Measurements from ENCODE around the gene SRGAP2B.
"Not testable (repeated sequence)": the region's sequence is repeated elsewhere in the genome, so short reads cannot be mapped to it uniquely, and the experiment has no call there.

Gene SRGAP2B

DNA sequence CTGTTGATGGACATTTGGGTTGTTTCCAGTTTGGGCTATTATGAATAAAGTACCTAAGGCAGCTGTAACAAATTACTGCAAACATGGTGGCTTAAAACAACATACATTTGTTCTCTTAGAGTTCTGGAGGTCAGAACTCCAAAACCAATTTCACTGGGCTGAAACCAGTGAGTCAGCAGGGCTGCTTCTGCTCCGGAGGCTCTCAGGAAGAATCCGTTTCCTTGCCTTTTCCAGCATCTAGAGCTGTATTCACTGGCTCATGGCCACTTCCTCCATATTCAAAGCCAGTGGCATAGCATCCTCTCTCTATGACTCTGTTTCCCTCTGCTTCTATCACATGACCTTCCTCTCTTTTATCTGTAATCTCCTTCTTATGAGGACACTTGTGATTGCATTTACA is 146.7 kb downstream of the SRGAP2B start:
- in situ Hi-C loops (cut with MboI; ENCODE audit: low sequenced_read_pairs), result not testable (repeated sequence)

DNA sequence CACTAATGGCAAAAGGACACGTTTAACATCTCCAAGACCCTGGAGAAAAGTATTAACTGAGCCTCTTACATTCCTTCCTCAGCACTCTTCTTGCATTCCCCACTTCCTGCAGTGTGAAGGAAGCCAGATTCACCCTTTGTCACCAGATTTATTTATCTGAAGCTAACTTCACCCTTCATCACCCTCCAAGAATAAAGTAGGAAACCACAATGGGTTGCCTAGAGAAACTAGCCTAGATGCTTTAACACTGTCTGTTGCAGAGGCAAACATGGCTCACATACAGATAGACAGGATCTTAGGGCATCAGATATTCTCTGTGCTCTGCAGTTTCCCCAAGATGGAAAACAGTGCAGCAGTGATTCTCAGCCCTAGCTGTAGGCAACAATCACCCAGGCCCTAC is 147.6 kb downstream of the SRGAP2B start:
- in situ Hi-C loops (cut with MboI; ENCODE audit: low sequenced_read_pairs), result not testable (repeated sequence)

DNA sequence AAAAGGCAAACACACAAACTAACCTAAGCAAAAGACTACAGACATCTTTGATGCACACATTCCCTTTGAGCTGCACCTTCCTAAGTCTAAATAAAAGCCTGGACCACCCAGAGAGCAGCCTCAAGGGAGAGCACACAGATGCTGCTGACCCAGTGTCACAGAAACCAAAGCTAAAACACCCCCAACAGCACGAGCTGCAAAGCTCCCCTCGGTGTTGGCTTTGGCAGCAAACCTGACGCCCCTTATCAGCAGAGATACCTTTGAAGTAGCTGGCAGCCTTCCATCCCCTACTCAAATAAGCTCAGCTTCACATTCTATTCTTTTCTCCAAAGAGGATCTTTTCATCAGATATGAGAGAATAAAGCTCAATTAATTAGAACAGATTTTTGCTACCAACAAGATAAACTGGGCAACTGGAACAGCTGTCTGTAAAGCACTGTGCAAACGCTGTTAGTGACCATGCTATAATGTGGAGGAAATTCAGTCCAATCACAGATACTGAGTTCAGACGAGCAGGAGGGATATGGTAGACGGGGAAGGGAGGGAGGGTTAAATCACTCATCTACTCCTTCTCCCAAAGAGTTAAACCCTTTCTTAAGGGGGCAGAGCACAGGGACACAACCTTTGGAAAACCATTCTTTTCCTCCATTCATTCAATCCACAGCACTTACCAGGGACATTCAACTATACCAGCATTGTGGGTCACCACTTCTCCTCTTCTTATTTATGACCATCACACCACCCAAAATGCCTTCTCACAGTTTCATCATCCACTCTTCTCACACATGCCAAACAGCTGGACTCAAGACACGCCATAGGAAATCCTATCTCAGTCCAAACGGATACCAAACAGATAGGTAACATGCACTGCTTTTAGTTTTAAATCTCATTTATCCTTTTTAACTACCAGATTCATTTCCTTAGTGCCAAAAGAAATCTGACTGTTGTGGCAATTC is 148.3 kb downstream of the SRGAP2B start:
- in situ Hi-C loops (cut with MboI; ENCODE audit: low sequenced_read_pairs), result not testable (repeated sequence)

DNA sequence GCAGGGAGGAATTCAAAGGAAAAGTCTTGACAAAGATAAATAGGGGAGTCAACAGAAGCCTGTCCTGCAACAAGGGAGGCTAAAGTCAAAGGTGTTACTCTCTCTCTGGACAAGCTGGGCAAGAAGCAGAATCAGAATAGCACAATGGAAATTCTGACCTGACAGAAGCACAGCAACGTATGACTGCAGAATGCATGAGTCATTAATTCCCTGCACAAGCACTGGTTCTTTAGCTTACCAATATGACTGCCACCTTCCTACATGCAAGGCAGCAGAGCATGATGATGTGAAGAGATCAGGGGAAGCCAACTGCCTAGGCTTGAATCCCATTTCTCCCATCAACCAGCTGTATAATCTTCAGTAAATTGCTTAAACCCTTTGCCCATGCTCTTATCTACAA is 153.4 kb downstream of the SRGAP2B start:
- in situ Hi-C loops (cut with MboI; ENCODE audit: low sequenced_read_pairs), result not testable (repeated sequence)

DNA sequence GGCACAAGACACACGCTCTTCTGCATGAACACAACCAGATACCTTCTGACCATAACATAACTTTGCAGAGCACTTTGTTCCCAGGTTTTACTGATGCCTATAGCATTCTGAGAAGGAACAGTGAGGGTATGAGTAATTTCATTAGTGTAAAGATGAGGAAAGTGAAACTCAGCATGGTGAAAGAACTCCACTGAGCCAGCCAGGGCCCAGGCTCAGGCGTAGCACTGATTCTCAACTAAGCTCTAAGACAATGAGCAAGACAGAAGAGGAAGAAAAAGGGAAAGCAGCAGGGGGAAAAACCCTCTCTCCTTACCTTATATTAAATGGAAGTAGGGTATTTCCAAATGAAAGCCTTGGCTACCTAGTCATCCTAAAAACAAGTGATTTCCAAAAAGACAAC is 155.1 kb downstream of the SRGAP2B start:
- in situ Hi-C loops (cut with MboI; ENCODE audit: low sequenced_read_pairs), result not testable (repeated sequence)

DNA sequence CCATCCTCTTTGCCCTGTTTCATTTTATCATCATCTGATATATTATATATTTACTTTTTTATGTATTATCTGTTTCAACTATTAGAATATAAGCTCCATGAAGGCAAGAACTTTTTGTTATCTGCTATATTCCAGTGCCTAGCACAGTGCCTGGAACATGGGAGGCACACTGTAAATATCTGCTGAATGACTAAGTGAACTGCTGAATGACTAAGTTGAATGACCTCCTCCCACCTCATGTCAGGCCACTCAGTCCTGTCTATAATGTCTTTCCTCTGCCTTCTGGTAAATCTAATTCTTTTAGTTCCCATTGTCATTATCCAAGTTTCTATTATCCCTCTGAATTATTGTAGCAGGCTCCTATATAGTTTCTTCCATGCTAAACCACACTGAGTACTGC is 156.5 kb downstream of the SRGAP2B start:
- in situ Hi-C loops (cut with MboI; ENCODE audit: low sequenced_read_pairs), result not testable (repeated sequence)

DNA sequence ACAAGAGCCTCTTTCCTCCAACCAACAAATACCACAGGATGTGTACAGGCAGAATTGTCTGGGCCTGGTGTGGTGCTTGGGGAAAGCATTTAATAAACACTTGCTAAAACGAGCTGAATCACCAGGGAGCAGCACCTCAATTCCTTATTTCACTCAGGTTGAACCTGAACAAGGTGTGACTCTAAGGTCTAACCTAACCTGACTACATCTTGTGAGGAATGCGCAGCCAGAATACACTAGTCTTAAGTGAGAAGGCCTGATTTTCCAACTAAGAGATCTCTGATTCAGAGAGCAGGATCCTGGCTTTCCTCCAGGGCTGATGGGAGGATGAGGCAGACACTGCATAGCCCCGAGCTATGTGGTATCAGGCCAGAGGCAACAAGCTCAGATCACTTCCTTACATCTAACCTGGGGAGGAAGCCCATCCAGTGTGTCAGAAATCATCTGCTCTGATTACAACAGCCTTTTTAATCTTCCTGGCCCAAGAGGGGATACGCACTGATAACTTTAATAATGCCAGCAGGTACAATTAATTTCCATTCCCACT is 158.9 kb downstream of the SRGAP2B start:
- in situ Hi-C loops (cut with MboI; ENCODE audit: low sequenced_read_pairs), result not testable (repeated sequence)

DNA sequence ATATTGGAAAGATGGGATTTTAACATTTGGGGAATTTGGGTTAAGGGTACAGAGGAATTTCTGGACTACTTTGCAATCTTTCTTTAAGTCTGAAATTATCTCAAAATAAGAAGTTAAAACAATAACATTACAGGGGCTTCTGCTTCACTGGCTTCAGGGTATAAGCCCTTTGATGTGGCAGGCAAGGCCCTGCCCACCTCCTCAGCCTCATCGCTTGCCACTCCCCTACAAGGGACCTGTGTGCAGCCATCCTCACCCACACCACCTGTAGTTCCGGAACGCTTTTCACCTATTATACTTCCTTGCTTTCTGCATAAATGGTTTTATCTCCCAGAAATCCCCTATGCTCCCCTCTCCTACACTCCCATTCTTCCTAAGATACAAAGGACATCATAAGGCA is 159.8 kb downstream of the SRGAP2B start:
- in situ Hi-C loops (cut with MboI; ENCODE audit: low sequenced_read_pairs), result not testable (repeated sequence)

DNA sequence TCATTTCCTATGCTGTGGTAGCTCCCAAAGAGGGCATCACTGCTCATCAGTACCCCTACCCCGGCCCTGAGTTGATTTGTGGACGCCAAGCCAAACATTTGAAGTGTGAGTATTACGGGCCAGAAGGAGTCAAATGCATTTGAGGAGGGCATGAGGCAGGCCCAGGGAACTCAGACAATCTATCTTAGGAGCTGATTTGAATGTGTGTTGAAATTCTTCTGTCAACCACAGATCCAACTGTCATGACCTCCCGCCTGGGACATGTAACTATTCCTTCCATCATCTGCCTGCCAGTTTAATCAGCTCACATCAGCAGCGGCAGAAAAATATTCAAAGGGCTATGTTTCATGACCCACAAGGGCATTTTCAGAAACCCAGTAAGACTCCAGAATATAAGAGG is 162.1 kb downstream of the SRGAP2B start:
- in situ Hi-C loops (cut with MboI; ENCODE audit: low sequenced_read_pairs), result not testable (repeated sequence)

DNA sequence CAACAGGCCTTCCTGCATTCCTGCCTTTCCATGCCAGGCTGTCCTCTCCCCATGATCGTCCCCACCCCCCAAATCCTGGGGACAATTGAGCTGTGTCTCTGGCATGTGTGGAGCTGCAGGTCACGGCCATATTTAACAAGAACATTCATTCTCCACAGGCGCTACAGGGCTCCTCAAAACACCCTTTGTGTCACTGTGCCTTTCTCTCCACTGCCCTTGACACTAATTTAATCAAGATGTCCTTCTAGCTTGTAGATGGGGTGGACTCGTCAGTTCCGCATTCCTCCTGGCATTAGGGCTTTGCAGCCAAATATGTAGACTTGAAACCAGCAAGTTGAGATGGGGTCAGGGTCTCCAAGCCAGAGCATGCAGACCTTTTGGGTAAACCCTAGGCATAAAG is 163.0 kb downstream of the SRGAP2B start:
- in situ Hi-C loops (cut with MboI; ENCODE audit: low sequenced_read_pairs), result not testable (repeated sequence)

DNA sequence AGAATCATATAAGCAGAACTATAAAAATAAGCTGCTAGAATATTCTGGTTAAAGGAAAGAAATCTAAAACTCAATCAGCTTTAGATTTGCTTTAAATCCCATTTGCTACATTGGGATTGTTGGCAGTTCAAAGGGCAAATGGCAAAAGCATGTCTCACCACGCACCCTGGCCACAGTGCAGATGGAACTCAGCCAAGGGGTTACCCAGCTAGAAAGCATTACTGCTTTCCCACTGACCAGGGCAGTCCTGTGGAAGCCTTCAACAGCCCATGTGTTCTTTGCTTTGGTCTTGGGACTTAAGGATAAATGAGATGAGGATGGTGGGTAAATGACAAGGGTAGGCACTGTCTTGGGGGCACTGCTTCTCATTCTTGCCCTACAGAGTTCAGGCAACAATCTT is 163.6 kb downstream of the SRGAP2B start:
- in situ Hi-C loops (cut with MboI; ENCODE audit: low sequenced_read_pairs), result not testable (repeated sequence)

DNA sequence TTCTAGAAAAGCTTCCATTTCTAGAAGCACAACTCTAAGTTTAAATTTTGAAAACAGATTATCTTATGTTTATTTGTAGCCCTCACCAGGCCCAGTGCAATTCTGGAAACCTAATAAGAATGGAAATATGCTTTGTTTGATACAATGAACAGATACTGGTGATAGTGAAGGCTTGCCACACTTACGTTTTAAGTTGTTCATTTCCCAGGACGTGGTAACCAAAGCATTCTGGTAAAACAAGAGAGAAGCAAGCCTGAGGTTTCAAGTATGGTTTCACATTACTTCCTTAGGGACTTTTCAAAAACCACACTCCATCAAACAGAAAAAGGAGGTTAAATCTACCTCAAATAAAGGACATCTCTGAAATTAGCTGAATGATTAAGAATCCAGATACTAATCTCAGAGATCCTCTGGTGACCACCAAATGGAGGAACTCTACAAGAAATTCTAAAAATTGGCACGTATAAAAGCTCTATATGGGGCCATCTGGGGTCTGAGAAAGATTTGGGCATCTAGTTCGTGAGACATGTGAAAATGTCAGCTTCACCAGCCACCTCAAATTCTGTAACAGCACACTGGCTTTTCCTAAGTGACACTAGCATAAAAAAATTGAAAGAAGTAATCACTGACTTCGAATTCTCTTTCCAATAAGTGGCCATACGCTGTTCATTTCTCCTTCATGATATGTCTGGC is 164.9 kb downstream of the SRGAP2B start:
- in situ Hi-C loops (cut with MboI; ENCODE audit: low sequenced_read_pairs), result not testable (repeated sequence)

DNA sequence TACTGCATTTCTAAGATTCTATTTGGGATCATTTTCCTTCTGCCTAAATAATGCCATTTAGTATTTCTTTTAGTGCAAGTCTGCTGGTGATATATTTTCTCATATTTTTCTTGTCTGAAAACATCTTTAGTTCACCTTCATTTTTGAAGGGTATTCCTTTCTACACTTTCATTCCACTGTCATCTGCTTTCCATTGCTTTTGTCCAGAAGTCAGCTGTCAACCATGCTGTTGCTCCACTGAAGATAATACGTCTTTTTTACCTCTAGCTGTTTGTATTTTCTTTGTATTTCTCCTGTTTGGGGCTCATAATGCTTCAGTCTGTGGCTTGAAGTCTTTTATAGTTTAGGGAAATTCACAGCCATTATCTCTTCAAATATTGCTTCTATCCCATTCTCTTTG is 167.8 kb downstream of the SRGAP2B start:
- in situ Hi-C loops (cut with MboI; ENCODE audit: low sequenced_read_pairs), result not testable (repeated sequence)

DNA sequence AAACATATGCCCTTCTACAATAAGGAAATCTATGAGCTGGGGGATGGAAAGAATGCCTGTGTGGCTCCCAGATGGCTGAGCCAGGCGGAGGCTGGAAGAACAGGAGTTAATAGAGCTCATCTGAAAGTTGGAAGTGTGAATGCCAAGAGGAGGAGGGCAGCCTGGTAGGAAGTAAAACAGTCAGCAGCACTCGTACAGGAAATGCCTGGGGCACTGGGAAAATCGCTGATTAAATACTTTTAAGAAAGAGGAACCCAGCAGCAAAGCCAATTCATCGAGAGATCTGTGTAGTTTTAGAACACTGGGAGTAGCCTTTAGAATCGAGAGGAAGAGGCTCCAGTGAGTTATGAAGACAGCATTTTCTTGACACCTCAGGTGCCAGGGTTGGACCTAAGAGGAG is 171.5 kb downstream of the SRGAP2B start:
- in situ Hi-C loops (cut with MboI; ENCODE audit: low sequenced_read_pairs), result not testable (repeated sequence)

DNA sequence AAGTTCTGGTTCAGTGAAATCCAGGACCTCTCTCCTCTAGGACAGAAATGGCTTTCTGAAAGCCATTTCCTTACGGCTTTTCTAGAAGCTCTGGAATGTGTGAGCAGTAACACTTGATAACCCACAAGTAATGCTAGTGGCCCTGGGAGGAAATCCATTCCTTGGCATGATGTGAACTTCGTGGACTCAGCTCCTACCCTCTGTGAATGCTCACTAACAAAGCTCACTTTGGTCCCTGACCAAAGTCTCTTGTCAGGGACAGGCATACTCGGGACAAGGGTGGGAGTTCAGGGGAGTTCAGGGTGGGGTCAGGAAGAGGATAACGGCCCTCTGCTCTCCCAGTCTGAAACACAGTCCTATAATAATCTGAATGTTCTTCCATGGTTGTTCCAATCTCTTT is 172.3 kb downstream of the SRGAP2B start:
- in situ Hi-C loops (cut with MboI; ENCODE audit: low sequenced_read_pairs), result not testable (repeated sequence)

DNA sequence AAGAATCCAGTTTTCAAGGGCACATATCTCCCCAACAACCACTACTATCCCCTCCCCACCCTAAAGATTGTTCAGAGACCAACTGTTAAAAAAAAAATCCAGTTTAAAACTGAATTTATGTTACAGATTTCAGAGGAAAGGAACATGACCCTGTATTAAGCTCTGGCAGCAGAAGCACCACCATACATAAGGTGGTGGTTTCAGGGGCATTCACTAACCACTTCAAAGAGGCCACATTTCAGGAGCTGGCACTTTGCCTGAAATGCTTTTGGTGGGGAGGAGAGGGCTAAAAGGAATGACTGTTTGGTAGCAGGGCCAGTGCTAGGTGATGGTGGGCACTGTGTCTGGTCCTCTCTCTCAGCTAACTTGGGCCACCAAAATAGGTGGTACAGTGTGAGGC is 176.0 kb downstream of the SRGAP2B start:
- in situ Hi-C loops (cut with MboI; ENCODE audit: low sequenced_read_pairs), result not testable (repeated sequence)

DNA sequence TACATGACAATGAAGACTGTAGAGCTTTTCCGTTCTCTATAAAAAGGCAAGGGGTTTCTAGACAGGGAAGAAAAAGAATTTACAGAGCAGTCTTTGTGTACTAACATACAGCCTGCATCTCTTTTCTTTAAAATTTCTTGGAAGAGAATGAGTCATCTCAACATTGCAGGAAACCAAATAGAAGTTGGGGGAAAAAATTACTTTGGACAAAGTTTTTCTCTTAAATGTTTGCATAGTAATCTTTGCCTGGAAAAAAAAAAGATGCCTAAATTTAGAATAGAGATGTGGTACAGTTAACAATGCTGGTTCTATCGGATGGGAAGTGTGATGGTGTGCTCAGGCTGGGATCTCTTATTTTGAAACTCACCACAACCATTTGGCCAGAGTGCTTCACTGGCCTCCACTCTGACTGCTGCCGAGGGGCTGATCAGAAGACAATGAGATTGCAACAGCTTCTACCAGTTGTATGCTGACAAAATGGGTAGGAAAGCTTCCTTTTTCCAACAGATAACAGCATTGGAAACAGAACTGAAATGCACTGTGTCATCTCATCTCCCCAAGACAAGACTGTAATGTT is 177.0 kb downstream of the SRGAP2B start:
- in situ Hi-C loops (cut with MboI; ENCODE audit: low sequenced_read_pairs), result not testable (repeated sequence)

DNA sequence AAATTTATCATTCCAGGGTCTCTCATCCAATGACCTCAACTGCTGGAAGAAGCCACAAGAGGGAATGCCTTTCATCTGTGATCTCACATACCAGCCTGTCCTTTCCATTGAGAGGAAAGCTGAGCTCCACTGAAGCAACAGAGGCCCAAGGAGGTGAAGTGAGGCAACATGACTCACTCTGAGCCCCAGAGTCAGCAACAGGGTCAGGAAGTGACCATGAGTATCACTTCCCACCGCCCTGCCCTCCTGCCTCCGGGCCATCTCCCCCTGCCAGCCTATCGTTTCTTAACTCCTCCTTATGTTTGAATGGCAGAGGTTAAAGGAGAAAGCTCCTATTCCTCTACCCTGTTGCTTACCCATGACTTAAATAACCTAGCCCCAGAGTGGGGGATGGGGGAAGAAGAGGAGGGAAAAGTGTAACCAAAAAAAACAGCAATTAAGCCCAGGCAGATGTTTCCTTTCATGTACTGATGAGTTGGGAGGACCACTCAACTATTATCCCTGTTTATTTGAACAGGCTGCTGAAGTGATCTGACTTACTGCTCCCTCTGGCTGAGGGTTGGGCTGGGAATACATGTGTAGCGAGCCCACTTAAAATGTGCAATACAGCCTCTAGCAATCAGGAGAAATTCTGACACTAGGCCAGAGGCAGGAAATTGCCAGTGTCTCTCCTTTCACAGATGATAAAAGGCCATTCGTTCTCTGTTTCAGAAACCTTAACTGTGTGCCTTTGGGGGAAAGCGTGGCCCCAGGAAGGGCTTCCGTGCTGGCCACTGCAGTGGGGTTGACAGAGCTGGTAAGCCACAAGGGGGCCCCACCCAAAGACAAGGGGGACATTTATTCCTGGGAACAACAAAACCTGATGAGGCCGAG is 177.7 kb downstream of the SRGAP2B start:
- in situ Hi-C loops (cut with MboI; ENCODE audit: low sequenced_read_pairs), result not testable (repeated sequence)

DNA sequence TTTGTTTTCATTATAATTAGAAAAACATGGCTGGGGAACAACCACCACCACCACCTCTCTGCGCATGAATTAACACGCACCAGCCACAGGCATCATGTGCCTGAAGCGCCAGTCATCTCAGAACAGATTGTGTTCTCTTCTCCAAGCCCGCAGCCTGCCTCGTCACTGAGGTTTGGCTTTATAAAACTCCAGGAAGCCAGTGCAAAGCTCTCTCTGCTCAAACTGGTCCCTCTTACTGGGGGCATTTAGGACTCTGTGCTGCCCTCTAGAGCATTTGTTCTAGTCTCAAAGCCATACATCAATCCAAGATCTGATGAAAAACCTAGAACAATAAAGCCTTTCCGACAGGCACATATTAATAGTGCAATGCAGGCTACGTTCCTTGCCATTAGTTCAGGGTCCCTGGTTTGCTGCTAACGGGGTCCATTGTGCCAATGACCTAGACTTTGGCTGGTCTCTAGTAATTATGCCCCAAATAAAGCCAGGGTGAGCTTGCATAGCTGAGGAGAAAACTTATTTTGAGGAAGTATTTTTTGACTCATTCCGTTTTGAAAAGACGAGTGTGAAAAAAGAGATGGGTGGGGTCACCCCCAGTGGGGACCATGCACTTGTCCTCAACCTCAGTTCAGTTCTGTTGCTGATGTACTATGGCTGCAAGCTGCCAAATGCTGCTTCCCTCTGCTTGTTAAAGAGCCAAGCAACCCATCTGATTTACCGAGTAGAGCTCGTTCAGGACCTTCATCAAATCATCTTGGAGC is 181.0 kb downstream of the SRGAP2B start:
- in situ Hi-C loops (cut with MboI; ENCODE audit: low sequenced_read_pairs), result not testable (repeated sequence)

DNA sequence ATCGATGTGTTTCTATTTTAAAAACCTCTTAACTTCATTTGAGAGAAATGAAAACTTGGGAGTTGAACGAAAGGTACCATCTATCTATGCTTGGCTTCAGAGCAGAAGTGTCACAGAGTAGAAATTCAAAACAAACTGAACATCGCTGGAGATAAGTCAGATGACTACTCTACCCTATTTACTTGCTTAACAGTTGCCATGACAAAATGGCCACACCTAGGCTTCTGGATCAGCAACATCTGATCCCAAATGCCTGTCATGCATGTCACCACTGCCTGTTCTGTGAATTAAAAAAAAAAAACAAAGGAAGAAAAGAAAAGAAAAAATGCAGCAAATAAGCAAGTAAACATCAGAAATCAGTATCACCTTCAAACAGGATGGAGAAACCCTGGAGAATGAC is 181.7 kb downstream of the SRGAP2B start:
- in situ Hi-C loops (cut with MboI; ENCODE audit: low sequenced_read_pairs), result not testable (repeated sequence)

Data from HL-60/S4 treated with retinoic acid at 250 ng/mL for 4 days and 3 days (cell line).